ENCODE measurements around the gene TRMU. TPM values are rescaled to one million over a fixed set of nuclear protein-coding genes. Genes with fewer than 3 reads are reported as not detected.

TRMU gene
- total RNA-seq, 1 experiment from 2014 or later = 48.8 TPM

DNA sequence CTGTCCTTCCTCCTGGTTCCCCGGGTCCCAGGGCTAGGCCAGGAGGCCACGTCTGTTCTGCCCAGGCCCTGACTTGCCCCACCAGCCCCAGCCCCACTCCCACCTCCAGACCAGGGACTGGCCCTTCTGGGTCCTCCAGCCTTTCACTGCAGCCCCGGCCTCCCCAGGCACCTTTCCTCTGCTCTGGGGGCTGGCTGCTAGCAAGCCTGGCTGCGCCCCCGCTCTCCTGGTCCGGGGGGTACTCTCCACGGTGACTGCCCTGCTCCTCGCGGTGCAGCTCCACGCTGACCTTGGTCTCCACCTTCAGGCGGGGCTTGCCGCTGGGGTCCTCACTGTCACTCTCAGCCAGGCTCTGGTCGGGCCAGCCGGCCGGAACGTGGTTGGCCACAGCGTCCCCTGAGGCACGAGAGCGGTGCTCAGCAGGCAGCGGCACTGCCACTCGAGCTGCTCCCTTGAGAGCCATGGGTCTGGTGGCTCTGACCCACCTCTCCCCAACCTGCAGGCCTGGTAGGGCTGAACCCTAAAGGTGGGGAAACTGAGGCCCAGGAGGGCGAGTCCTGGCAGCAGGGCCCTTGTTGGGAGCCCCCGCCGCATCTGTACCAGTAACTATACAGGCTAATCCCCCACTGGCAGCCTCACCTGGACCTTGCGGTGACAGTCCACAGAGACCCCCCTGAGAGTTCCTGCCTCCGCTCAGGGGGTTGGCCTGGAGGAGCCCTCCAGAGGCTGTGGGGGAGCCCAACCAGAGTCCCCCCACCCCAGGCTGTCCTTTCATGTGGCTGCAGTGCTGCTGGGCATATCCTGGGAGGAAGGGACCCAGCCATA, 29.0 kb downstream of the TRMU start:
- no peak for DNase-seq (ENCODE audit: low read depth, low spot score)
- Histone ChIP-seq H3K4me3 (ENCODE audit: low read depth in 2 of 2, low read length in 2 of 2) (no peak overlapping the region), H3K27ac (ENCODE audit: low read length) (no peak overlapping the region), H3K27me3 (ENCODE audit: control insufficient read depth, insufficient read depth, low read length) (no peaks in the 10 kb centered on the region), H3K36me3 (ENCODE audit: control insufficient read depth, insufficient read depth, low read length) (no peaks in the 10 kb centered on the region), H3K9me3 (ENCODE audit: control insufficient read depth, insufficient read depth, low read depth, low read length) (no peaks in the 10 kb centered on the region), H3K4me1 (ENCODE audit: control insufficient read depth, insufficient read depth, low read length) (no peaks in the 10 kb centered on the region)
- intact Hi-C loops (cut with micrococcal nuclease; ENCODE audit: unreplicated experiment) = no loop called here
- no peak for ATAC-seq
- CTCF ChIA-PET = no interaction called here
- no TSS peak for BruUV-seq (replicated peaks)
- POLR2A ChIA-PET = no interaction called here
- TF ChIP-seq TCF7L2 (IDR thresholded peaks at IDR 0.05; ENCODE audit: low read depth, low read length) (no peak), POLR2AphosphoS5 (IDR thresholded peaks at IDR 0.05; ENCODE audit: low read depth, low read length) (no peak), SIN3A (IDR thresholded peaks at IDR 0.05; ENCODE audit: borderline replicate concordance, insufficient read depth, low read depth, low read length) (no peak)
- TF ChIP-seq, protein P1, sequence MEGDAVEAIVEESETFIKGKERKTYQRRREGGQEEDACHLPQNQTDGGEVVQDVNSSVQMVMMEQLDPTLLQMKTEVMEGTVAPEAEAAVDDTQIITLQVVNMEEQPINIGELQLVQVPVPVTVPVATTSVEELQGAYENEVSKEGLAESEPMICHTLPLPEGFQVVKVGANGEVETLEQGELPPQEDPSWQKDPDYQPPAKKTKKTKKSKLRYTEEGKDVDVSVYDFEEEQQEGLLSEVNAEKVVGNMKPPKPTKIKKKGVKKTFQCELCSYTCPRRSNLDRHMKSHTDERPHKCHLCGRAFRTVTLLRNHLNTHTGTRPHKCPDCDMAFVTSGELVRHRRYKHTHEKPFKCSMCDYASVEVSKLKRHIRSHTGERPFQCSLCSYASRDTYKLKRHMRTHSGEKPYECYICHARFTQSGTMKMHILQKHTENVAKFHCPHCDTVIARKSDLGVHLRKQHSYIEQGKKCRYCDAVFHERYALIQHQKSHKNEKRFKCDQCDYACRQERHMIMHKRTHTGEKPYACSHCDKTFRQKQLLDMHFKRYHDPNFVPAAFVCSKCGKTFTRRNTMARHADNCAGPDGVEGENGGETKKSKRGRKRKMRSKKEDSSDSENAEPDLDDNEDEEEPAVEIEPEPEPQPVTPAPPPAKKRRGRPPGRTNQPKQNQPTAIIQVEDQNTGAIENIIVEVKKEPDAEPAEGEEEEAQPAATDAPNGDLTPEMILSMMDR (IDR thresholded peaks at IDR 0.05) = no peak
- TF ChIP-seq, protein P2, sequence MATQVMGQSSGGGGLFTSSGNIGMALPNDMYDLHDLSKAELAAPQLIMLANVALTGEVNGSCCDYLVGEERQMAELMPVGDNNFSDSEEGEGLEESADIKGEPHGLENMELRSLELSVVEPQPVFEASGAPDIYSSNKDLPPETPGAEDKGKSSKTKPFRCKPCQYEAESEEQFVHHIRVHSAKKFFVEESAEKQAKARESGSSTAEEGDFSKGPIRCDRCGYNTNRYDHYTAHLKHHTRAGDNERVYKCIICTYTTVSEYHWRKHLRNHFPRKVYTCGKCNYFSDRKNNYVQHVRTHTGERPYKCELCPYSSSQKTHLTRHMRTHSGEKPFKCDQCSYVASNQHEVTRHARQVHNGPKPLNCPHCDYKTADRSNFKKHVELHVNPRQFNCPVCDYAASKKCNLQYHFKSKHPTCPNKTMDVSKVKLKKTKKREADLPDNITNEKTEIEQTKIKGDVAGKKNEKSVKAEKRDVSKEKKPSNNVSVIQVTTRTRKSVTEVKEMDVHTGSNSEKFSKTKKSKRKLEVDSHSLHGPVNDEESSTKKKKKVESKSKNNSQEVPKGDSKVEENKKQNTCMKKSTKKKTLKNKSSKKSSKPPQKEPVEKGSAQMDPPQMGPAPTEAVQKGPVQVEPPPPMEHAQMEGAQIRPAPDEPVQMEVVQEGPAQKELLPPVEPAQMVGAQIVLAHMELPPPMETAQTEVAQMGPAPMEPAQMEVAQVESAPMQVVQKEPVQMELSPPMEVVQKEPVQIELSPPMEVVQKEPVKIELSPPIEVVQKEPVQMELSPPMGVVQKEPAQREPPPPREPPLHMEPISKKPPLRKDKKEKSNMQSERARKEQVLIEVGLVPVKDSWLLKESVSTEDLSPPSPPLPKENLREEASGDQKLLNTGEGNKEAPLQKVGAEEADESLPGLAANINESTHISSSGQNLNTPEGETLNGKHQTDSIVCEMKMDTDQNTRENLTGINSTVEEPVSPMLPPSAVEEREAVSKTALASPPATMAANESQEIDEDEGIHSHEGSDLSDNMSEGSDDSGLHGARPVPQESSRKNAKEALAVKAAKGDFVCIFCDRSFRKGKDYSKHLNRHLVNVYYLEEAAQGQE (IDR thresholded peaks at IDR 0.05; ENCODE audit: insufficient read depth in 1 of 2, low read depth in 2 of 2, low read length in 1 of 2) = no peak
- in situ Hi-C loops (cut with HindIII; ENCODE audit: low pct_unique_long_range_greater_than_20kb, low sequenced_read_pairs) = no loop called here

DNA sequence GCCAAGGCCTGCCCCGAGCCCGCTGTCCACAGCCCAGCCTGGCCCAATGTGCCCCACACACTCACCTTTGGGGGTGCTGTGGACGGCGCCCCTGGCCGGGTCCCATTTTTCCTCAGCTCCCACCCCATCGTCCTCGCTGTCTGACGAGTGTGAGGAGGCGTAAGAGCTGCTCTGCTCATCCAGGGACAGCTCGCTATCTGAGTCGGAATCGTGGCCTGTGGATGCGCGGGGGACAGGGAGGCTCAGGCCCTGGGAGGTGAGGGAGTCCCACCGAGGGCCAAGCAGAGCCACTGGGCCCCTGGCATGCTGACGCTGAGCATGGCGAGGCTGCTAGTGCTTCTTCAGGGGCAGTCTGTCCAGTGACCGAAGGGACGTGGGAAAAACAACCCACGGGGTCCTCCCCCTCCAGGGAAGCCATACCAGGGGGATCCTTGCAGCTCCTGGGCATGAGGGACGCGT, 29.7 kb downstream of the TRMU start:
- no peak overlapping the region for H3K27ac ChIP-seq (ENCODE audit: low read length)
- H3K4me1 ChIP-seq (ENCODE audit: control insufficient read depth, insufficient read depth, low read length) = no peaks in the 10 kb centered on the region
- in situ Hi-C loops (cut with HindIII; ENCODE audit: low pct_unique_long_range_greater_than_20kb, low sequenced_read_pairs) (no loop called here), intact Hi-C loops (cut with micrococcal nuclease; ENCODE audit: unreplicated experiment) (no loop called here)
- CTCF ChIA-PET = no interaction called here
- no peak for DNase-seq (ENCODE audit: low read depth, low spot score)
- TF ChIP-seq TCF7L2 (IDR thresholded peaks at IDR 0.05; ENCODE audit: low read depth, low read length) (no peak), POLR2AphosphoS5 (IDR thresholded peaks at IDR 0.05; ENCODE audit: low read depth, low read length) (no peak), SIN3A (IDR thresholded peaks at IDR 0.05; ENCODE audit: borderline replicate concordance, insufficient read depth, low read depth, low read length) (no peak)
- TF ChIP-seq, protein P1 (IDR thresholded peaks at IDR 0.05) = no peak
- TF ChIP-seq, protein P2 (IDR thresholded peaks at IDR 0.05; ENCODE audit: insufficient read depth in 1 of 2, low read depth in 2 of 2, low read length in 1 of 2) = no peak
- H3K9me3 ChIP-seq (ENCODE audit: control insufficient read depth, insufficient read depth, low read depth, low read length) = no peaks in the 10 kb centered on the region
- no peak for ATAC-seq
- no peaks in the 10 kb centered on the region for H3K27me3 ChIP-seq (ENCODE audit: control insufficient read depth, insufficient read depth, low read length)
- no peak overlapping the region for H3K4me3 ChIP-seq (ENCODE audit: low read depth in 2 of 2, low read length in 2 of 2)
- no peaks in the 10 kb centered on the region for H3K36me3 ChIP-seq (ENCODE audit: control insufficient read depth, insufficient read depth, low read length)
- no TSS peak for BruUV-seq (replicated peaks)
- POLR2A ChIA-PET = no interaction called here
